HG03571 (cell line): ENCODE results near the gene WDR26.
A peak's percentile ranks its signal among the peaks of the same experiment; 100 is the strongest.
"Not testable (repeated sequence)": the region's sequence is repeated elsewhere in the genome, so short reads cannot be mapped to it uniquely, and the experiment has no call there.

ENCODE experiments used
- ATAC-seq: cut with Tn5 transposase; IDR thresholded peaks from one replicate; pipeline ENCODE4 v1.9.1; 2021; ENCODE audit not compliant: unreplicated experiment

Gene WDR26

GRCh38 chr1:224434691-224435317 lies at the start of gene WDR26:
Gene WDR26 (minus strand): TSS chr1:224434797.
- peak; percentile 91 for ATAC-seq

- not testable (repeated sequence) for ATAC-seq
These were observed 48.6 kb upstream of the WDR26 start for GRCh38 chr1:224483206-224483605.

GRCh38 chr1:224482619-224483018 lies 48.0 kb upstream of the WDR26 start:
- no peak for ATAC-seq

GRCh38 chr1:224481601-224482000 lies 47.0 kb upstream of the WDR26 start:
- no peak for ATAC-seq

GRCh38 chr1:224480888-224481459 lies 46.4 kb upstream of the WDR26 start:
- not testable (repeated sequence) for ATAC-seq

GRCh38 chr1:224480200-224480599 lies 45.6 kb upstream of the WDR26 start:
- ATAC-seq: not testable (repeated sequence)

- ATAC-seq: no peak
These were observed 38.2 kb upstream of the WDR26 start for GRCh38 chr1:224472806-224473205.

- no peak for ATAC-seq
These were observed 31.6 kb upstream of the WDR26 start for GRCh38 chr1:224466154-224466553.

GRCh38 chr1:224459966-224460365 lies 25.4 kb upstream of the WDR26 start:
- ATAC-seq: no peak

- ATAC-seq: no peak
These were observed 24.4 kb upstream of the WDR26 start for GRCh38 chr1:224458996-224459395.

GRCh38 chr1:224458296-224458695 lies 23.7 kb upstream of the WDR26 start:
- no peak for ATAC-seq

- ATAC-seq: no peak
These were observed 23.2 kb upstream of the WDR26 start for GRCh38 chr1:224457782-224458144.

- no peak for ATAC-seq
These were observed 22.0 kb upstream of the WDR26 start for GRCh38 chr1:224456637-224456953.

- no peak for ATAC-seq
These were observed 19.9 kb upstream of the WDR26 start for GRCh38 chr1:224454402-224455055.

GRCh38 chr1:224450561-224451350 lies 16.2 kb upstream of the WDR26 start:
- no peak for ATAC-seq

GRCh38 chr1:224450159-224450558 lies 15.6 kb upstream of the WDR26 start:
- no peak for ATAC-seq

GRCh38 chr1:224448453-224449017 lies 13.9 kb upstream of the WDR26 start:
- ATAC-seq: no peak

- no peak for ATAC-seq
These were observed 13.4 kb upstream of the WDR26 start for GRCh38 chr1:224447971-224448370.

- no peak for ATAC-seq
These were observed 12.7 kb upstream of the WDR26 start for GRCh38 chr1:224447251-224447650.

- ATAC-seq: no peak
These were observed 4.4 kb upstream of the WDR26 start for GRCh38 chr1:224438989-224439388.

GRCh38 chr1:224435999-224436398 lies 1.4 kb upstream of the WDR26 start:
- ATAC-seq: no peak
